Type B pancreatic cell (in vitro differentiated cells): Measurements from ENCODE around the gene RBM7. TPM values are rescaled to one million over a fixed set of nuclear protein-coding genes. Genes with fewer than 3 reads are reported as not detected.

ENCODE experiments used
- DNase-seq: peaks from one replicate; pipeline ENCODE4 v3.0.0; 2021; ENCODE audit warnings: mixed read lengths; ENCODE audit not compliant: unreplicated experiment; ENCODE audit errors: extremely low spot score
- H3K27ac Mint-ChIP-seq: 2 replicates; pipeline ENCODE4 v1.8.0; 2021; ENCODE audit warnings: mild to moderate bottlenecking, mixed read lengths
- H3K27me3 Mint-ChIP-seq: 2 replicates; pipeline ENCODE4 v1.8.0; 2021; ENCODE audit warnings: mixed read lengths
- H3K36me3 Mint-ChIP-seq: 2 replicates; pipeline ENCODE4 v1.8.0; 2021; ENCODE audit warnings: mixed read lengths
- H3K4me1 Mint-ChIP-seq: one replicate; pipeline ENCODE4 v1.8.0; 2021; ENCODE audit warnings: mixed read lengths; ENCODE audit not compliant: unreplicated experiment
- H3K4me3 Mint-ChIP-seq: 2 replicates; pipeline ENCODE4 v1.8.0; 2021; ENCODE audit warnings: mild to moderate bottlenecking, mixed read lengths
- H3K9me3 Mint-ChIP-seq: 2 replicates; pipeline ENCODE4 v1.8.0; 2021; ENCODE audit warnings: mixed read lengths
- CTCF ChIP-seq: fragments of 200-600 bp; sonication (generic); conservative IDR thresholded peaks from 2 replicates; pipeline ENCODE4 v1.5.0; 2021; ENCODE audit warnings: antibody characterized with exemption, mild to moderate bottlenecking
- total RNA-seq: library from RNA; stranded (reverse); gene quantifications from 2 replicates; pipeline ENCODE4 v1.2.1, GENCODE V29; 2021; ENCODE audit warnings: low replicate concordance

Gene RBM7
- total RNA-seq, 1 donor from 2014 or later: 32.6 TPM

GRCh38 chr11:114440971-114441763 is 40.7 kb downstream of the RBM7 start:
- H3K27me3 Mint-ChIP-seq: no peaks in the 10 kb centered on the region
- no peak for DNase-seq
- peak overlapping the region; percentile 86 for H3K4me3 Mint-ChIP-seq
- no peak for TF ChIP-seq CTCF
- H3K4me1 Mint-ChIP-seq: peaks cover 49% of the 10 kb centered on the region
- H3K27ac Mint-ChIP-seq: peak overlapping the region; percentile 76
- H3K36me3 Mint-ChIP-seq: peaks cover 26% of the 10 kb centered on the region
- peaks cover under 1% of the 10 kb centered on the region for H3K9me3 Mint-ChIP-seq

- Mint-ChIP-seq H3K27me3 (no peaks in the 10 kb centered on the region), H3K27ac (peak overlapping the region; percentile 76), H3K9me3 (peaks cover 6% of the 10 kb centered on the region), H3K4me1 (peaks cover 49% of the 10 kb centered on the region), H3K36me3 (peaks cover 32% of the 10 kb centered on the region), H3K4me3 (peak overlapping the region; percentile 86)
- no peak for DNase-seq
- TF ChIP-seq CTCF: no peak
Measured at GRCh38 chr11:114441921-114442320, 41.5 kb downstream of the RBM7 start.

- no peak for TF ChIP-seq CTCF
- H3K36me3 Mint-ChIP-seq: peaks cover 37% of the 10 kb centered on the region
- H3K4me1 Mint-ChIP-seq: peaks cover 49% of the 10 kb centered on the region
- no peak for DNase-seq
- H3K27ac Mint-ChIP-seq: no peak overlapping the region
- H3K9me3 Mint-ChIP-seq: peaks cover 6% of the 10 kb centered on the region
- H3K4me3 Mint-ChIP-seq: peak overlapping the region; percentile 22
- no peaks in the 10 kb centered on the region for H3K27me3 Mint-ChIP-seq
Measured at GRCh38 chr11:114442536-114442935, 42.1 kb downstream of the RBM7 start.

GRCh38 chr11:114447444-114447843 is 47.0 kb downstream of the RBM7 start:
- Mint-ChIP-seq H3K9me3 (peaks cover 6% of the 10 kb centered on the region), H3K36me3 (peaks cover 48% of the 10 kb centered on the region), H3K4me3 (no peak overlapping the region), H3K27me3 (no peaks in the 10 kb centered on the region), H3K27ac (no peak overlapping the region), H3K4me1 (peaks cover 15% of the 10 kb centered on the region)
- no peak for DNase-seq
- no peak for TF ChIP-seq CTCF

GRCh38 chr11:114447892-114448291 is 47.4 kb downstream of the RBM7 start:
- DNase-seq: no peak
- Mint-ChIP-seq H3K9me3 (peaks cover 6% of the 10 kb centered on the region), H3K27me3 (no peaks in the 10 kb centered on the region), H3K27ac (no peak overlapping the region), H3K4me1 (peaks cover 15% of the 10 kb centered on the region), H3K4me3 (no peak overlapping the region), H3K36me3 (peaks cover 49% of the 10 kb centered on the region)
- TF ChIP-seq CTCF: no peak
